ENCODE measurements around the gene TRPV2.

Gene TRPV2

DNA sequence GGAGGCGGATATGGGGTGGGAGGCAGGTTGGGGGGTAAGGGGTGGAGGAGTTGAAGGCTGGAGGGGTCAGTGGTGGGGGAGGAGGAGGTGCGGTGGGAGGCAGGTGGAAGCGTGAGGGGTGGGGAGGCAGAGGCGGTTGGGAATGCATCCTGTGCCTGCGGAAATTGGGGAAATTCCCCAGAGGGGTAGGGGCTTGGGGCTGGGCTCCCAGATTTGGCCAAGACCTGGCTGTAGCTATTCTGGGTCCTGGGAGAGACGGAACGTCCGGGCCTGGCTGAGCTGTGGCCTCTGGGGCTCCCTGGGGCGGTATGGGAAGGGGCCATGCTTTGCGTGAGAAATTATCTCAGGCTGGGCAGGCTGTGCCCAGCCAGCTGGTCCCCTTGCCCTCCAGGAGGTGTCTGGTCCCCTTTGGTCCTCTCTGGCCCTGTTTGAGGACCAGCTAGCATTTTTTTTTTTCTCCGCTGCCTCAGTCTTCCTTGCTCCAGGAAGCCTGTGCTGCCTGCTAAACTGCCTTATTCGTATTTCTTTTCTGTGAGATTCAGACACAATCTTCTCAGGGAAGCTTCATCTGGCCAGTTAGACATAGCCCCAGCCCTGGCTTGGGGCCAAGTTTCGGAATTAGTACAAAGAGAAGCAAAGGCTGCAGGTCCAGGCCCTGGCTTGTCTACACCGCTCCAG lies 7.3 kb upstream of the TRPV2 start:
- DNase-seq: no peak

DNA sequence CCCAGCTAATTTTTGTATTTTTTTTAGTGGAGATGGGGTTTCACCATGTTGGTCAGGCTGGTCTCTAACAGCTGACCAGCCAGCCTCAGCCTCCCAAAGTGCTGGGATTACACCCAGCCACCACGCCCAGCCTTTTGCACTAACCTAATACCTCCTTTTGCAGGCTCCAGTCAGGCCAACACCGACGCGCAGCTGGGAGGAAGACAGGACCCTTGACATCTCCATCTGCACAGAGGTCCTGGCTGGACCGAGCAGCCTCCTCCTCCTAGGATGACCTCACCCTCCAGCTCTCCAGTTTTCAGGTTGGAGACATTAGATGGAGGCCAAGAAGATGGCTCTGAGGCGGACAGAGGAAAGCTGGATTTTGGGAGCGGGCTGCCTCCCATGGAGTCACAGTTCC lies 2.0 kb downstream of the TRPV2 start:
- DNase-seq: no peak

DNA sequence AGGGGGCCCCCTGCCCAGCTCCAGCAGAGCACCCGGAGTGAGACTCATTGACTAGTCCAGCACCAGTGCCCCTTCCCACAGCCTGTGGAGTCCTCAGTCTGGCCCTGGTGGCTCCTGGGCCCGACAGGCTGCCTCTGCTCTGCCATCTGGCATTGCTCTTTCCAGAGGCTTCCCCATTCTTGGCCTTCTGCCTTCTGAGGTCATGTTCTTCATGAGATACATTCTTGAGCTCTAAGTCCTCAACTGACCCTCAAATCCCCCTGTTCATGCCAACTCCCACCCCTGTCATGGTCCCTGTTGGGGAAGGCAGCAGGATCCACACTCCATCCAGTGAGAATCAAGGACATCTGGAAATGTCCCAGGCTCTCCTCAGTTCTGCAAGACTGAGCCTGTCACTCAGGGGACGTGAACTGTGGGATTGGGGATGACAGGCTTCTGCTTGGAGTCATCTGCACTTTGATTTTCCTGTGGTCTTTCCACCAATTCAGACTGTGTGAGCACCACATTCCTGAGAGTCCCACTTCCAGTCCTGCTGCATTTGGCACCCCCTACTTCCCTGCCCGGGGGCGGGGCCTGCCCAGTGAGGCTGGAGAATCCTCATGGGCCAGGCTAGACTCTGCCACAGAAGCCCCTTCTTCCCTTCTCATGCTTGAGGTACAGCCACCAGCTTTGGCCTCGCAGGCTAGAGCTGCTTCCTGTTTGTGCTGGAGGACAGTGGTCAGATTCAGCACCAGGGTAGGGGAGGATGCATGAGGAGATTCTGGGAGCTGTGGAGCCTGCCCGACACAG lies 2.7 kb downstream of the TRPV2 start:
- no peak for DNase-seq

DNA sequence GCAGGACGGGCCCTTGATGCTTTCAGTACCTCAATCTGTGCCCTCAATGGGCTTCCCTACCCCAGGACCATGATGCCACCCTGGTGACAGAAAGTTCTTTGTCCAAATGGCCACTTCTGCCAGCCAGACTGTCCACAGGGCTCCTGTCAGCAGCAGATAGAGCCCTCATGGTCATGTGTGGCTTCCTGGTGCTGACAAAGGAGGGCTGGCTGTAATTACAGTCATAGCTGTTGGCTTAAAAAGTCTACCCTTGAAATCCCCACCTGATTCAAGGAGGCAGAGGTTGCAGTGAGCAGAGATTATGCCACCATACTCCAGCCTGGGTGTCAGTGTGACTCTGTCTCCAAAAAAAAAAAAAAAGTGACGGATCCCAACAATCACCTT lies 3.3 kb downstream of the TRPV2 start:
- DNase-seq: no peak

DNA sequence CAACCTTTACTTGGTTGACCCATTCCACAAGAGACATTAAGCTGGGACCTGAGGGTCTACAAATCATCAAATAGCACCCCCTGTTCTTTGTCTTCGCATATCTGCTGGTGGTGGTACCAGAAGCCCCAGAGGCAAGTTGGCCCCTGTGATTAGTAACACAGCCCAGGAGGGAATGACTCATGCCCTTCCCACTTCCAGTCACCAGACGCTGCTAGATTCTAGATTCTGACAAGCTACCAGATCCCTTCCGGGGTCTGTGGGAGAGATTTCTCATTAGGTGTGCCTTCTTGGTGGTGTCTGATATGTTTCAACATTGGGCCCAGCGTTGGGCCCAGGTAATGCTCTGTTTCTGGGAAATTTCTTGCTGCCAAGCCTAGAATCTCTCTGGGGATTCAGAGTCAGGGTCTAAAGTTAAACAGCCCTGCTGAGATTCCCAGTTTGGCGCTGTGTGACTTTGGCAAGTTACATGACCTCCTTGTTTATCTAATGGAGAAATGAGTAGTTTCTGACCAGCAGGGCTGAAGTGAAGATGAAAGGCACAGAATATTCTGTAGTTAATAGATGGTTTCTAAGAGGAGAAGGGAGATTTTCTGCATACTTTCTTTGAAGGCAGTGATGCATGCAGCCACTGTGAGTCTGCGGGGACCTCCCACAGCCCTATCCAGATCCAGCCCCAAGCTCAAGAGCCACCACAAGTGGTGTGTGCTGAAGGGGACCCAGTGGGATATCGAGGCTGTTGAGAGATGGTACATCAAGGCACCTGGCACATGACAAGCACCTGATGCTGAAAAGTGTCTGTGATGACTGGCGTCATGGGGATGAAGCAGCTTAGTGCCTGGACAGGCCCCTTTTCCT lies 3.9 kb downstream of the TRPV2 start:
- DNase-seq: no peak

DNA sequence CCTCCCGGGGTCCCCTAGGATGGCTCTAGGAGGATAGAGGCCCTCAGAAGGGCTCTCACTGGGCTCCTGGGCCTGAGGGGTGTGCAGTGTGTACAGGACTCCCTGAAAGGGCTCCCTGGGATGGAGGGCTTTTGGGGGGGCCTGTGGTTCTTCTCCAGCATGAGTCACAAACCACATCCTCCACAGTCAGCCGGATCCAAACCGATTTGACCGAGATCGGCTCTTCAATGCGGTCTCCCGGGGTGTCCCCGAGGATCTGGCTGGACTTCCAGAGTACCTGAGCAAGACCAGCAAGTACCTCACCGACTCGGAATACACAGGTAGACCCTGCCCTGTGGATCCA lies 4.5 kb downstream of the TRPV2 start:
- DNase-seq: no peak

DNA sequence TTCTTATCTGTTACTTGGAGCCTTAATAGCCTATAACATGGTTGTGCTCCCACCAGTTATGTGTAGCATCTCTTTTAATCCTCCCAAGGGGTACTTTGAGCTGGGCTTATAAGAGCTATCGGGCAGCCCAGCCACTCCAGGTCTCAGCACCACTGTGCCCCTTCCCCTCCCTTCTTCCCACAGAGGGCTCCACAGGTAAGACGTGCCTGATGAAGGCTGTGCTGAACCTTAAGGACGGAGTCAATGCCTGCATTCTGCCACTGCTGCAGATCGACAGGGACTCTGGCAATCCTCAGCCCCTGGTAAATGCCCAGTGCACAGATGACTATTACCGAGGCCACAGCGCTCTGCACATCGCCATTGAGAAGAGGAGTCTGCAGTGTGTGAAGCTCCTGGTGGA lies 7.0 kb downstream of the TRPV2 start:
- no peak for DNase-seq

DNA sequence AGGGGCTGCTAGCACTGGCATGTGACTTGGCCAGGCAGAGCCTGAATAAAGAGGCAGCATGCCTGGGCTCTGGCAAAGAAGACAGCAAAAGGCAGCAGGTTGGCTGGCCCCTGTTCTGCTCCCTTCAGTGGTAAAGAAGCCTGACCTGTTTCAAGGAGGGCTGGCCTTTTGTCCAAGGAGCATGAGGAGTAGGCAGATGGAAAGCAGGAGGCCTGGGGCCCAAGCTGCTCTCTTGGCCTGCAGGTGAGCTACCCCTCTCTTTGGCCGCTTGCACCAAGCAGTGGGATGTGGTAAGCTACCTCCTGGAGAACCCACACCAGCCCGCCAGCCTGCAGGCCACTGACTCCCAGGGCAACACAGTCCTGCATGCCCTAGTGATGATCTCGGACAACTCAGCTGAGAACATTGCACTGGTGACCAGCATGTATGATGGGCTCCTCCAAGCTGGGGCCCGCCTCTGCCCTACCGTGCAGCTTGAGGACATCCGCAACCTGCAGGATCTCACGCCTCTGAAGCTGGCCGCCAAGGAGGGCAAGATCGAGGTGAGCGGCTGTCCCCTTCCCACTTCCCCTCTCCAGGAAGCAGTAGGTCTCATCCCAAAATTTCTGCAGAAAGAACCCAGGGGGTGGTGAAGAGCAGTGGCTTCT lies 8.0 kb downstream of the TRPV2 start:
- no peak for DNase-seq

DNA sequence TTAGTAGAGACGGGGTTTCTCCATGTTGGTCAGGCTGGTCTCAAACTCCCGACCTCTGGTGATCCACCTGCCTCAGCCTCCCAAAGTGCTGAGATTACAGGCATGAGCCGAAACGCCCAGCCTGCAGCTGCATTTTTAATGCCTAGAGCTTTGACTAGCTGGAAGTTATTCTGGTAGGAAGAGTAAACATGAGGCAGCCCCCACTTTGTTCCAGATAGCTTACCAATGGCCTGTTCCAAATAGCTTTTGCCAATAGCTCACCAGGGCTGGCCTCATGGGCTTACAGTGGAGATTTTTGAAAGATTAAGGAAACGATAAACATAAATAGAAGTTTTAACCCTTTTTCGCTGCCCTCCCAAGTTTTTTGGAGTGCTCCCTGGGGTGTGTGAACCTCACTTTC lies 9.8 kb downstream of the TRPV2 start:
- DNase-seq: no peak

DNA sequence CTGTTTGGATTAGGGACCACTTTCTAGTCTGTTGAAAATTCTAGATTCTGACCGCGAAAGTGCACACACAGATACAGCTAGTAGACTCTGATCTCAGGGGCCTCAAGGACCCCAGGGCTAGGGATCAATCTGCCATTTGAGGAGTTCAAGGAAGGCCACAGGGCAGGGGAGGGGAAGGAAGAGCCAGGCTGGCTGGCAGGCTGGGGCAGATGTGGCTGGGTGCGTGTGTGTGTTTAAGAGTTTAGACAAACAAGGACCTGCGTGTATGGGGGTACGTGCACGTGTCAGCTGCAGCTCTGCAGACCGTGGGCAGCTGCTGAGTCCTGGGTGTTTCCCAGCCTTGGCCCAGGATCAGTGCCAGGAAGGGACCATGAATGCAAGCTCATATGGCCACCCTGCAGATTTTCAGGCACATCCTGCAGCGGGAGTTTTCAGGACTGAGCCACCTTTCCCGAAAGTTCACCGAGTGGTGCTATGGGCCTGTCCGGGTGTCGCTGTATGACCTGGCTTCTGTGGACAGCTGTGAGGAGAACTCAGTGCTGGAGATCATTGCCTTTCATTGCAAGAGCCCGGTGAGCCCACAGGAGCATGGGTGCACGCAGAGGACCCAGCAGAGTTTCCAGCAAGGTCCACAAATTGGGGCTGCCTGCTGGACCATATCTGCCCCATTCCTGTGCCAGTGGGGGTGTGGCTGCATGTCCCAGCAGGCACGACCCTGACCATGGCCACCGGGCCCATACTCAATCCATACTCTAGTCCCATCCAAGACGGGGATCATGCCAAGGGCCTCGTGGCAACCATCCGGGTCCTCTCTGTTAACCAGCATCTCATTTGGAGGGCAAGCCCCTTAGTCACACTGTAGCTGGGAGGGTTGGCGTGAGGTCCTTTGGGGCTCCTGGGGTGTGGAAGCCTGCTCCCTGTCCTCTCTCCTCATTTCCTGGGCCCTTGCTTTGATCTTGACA lies 10.6 kb downstream of the TRPV2 start:
- no peak for DNase-seq

DNA sequence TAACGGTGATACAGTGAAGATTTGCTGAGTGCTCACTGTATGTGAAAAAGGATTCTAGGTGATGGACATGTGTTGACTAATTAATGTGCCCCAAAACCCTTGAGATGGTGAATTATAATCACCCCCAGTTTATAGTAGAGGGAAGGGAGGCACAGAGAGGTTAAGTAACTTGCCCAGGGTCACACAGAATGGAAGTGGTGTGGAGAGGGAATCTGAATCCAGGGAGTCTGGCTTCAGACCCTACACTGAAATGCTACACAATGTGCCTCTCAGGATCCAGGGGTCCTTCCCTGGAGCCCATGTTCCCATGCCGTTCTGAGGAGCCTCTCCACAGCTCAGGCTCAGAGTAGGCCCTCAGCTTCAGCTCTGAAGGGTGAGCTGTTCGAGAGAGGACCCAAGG lies 11.6 kb downstream of the TRPV2 start:
- no peak for DNase-seq

DNA sequence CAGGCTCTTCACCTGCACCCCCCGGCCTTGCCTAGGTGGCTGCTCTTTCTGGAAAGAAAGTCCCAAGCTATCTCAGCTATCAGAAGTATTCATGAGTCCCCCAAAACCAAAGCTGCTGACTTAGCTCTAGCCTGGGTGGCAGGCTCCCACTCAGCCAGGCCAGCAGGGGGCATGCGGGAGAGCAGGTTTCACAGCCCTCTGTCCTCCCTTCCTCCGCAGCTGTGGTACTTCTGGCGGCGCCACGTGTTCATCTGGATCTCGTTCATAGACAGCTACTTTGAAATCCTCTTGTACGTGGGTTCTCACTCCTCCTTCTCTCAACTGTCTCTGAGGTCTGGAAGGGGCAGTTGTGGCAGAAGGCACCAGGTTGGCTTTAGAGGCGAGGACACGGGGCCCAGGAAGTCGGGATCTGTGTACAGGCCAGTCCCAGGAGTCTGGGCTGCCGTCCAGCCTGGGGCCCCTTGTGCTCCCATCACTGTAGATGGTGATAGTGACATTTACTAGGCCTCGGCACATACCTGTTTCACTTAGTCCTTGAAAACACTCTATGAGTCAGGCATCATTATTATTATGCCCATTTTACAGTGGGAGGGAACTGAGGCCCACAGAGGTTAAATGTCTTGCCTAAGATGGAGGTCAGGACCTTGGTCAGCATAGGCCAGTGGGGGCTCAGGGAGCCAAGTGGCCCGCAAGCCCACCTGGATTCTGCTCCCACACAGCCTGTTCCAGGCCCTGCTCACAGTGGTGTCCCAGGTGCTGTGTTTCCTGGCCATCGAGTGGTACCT lies 12.9 kb downstream of the TRPV2 start:
- no peak for DNase-seq

DNA sequence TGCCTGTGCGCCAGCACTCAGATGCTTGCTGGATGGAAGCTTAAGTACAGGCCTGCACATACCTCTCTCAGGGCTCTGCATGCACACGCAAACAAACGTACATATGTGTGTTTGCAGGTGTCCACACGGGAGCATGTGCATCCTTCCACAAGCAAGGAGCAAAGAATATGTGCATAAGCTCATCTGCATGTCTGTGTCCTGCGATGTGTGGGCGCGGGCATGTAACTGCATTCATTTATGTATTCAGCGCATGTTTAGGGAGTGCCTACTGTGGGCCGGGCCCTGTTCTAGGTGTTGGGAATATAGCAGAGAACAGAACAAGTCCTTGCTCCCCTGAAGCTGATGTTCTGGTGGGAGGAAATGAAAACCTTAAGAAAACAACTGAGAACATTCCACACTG lies 13.7 kb downstream of the TRPV2 start:
- no peak for DNase-seq

DNA sequence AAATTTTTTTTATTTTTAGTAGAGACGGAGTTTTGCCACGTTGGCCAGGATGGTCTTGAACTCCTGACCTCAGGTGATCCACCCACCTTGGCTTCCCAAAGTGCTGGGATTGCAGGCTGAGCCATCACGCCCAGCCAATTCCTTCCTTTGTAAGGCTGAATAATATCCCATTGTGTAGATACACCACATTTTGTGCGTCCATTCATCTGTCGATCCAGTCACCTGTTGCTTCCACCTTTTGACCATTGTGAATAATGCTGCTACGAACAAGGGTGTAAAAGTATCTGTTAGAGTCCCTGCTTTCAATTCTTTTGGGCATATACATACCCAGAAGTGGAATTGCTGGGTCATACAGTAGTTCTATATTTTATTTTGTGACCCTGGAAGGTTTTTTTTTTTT lies 15.3 kb downstream of the TRPV2 start:
- DNase-seq: no peak

DNA sequence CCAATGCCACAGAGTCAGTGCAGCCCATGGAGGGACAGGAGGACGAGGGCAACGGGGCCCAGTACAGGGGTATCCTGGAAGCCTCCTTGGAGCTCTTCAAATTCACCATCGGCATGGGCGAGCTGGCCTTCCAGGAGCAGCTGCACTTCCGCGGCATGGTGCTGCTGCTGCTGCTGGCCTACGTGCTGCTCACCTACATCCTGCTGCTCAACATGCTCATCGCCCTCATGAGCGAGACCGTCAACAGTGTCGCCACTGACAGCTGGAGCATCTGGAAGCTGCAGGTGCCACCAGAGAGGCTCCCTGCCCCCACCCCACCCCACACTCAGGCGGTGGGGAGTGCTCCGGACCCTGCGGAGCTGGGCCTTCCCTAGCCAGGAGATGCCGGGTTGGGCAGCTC lies 16.6 kb downstream of the TRPV2 start:
- no peak for DNase-seq

DNA sequence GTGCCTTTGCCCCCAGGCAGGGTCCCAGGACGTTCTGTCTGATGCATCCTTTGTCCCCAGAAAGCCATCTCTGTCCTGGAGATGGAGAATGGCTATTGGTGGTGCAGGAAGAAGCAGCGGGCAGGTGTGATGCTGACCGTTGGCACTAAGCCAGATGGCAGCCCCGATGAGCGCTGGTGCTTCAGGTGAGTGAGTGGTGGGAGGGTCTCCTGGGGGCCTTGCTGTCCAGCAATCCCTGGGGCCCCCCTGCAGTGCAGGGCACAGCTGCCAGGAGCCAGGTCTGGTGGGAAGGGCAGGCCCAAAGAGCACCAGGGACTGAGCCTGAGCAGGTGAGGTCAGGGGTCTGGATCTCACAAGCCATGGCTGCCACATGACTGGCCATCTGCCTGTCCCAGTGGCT lies 18.1 kb downstream of the TRPV2 start:
- no peak for DNase-seq

DNA sequence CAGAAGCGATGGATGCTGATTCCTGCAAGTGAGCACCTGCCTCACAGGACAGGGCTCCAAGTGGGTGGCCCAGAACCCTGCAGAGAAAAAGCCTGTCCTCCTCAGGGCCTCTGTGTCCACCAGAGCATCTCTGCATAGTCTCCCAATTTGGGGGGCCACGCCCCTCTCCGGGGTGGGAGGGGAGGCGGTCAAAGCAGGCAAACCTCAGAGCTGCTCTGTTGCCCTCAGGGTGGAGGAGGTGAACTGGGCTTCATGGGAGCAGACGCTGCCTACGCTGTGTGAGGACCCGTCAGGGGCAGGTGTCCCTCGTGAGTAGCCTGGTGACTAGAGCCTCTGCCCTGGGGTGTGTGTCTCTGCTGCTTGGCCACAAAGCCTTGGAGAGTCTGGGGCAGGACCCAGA lies 19.3 kb downstream of the TRPV2 start:
- DNase-seq: no peak

DNA sequence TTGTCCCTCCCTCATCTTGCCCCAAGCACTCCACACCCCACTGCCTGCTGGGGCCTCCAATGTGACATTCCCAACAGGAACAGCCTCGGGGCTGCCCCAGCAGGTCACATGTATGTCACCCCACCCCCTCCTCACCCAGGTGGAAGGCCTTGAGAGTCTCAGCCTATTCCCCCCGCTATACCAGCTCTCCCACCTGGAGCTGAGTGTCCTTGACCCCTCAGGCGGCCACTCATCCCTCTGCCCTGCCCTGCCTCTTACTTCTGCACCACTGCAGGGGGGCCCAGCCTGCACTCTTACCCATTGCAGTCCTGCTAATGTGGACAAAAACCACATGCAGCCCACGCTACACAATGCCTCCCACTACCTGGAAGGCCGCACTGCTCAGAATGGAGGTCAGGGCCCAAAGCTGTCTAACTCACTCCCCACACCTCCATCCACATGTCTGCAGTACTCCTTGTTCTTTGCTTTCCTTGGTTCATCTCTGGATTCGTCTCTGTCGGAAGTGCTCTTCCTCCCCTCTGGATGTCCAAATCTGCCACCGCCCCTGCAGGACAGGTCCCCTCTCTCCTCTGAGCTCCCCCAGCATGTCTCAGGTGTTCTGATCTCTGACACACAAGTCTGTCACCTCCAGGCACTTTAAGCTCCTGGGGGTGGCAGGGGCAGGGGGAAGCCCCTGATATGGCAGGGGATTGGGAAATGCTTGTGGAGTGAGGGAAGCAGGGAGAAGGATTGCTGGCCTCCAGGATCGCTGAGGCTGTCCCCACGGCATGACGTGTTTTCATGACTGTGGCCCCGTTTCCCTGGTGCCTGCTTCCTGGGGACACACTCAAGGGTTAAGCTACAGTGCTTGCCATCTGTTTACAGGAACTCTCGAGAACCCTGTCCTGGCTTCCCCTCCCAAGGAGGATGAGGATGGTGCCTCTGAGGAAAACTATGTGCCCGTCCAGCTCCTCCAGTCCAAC lies 20.8 kb downstream of the TRPV2 start:
- no peak for DNase-seq

DNA sequence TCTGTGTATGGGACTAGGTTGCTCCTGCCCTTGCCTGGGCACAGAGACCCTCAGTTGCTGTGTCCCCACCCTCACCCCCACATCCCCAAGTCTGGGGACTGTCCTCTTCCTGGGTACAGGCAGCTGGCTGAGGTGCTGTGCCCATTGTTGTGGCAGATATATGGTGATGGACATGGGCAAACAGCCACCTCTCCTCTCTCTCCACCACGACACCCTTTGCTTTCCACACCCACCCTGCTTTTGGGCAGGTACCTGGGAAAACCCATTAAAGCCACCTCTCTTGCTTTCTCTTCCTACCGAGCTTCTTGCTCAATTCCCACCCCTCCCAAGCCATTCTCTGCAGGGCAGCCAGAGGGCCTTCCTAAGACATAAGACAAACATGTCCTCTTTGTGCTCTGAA lies 21.7 kb downstream of the TRPV2 start:
- no peak for DNase-seq

DNA sequence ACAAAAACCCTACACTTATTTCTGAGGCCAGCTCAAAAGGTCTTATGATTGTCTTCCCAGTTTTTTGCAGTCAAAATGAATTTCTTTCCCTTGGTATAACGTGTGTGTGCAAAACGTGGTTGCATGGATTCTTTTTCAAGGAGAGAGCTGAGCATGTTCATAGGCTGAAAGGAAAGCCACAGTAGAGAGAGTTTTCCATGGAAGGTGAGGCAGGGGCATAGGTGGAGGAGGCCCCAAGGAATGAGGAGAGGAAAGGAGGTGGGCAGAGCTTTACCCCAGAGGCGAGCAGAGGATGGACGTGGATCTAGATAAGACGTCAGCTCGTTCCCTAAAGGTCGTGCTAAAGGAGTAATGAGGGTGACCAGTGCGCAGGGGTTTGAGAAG lies 22.8 kb downstream of the TRPV2 start:
- DNase-seq: no peak
